NCI-H510A (cell line): ENCODE results near the gene SPOCK2.
"Not testable (repeated sequence)": the region's sequence is repeated elsewhere in the genome, so short reads cannot be mapped to it uniquely, and the experiment has no call there.

Experiments used
- DNase-seq: peaks from one replicate; lab custom pipeline; 2025; lab: John Stamatoyannopoulos, UW

The SPOCK2 gene

GRCh38 chr10:72108004-72108370 lies 19.6 kb upstream of the SPOCK2 start:
- DNase-seq: not testable (repeated sequence)

- no peak for DNase-seq
Measured at GRCh38 chr10:72107325-72108003, 19.1 kb upstream of the SPOCK2 start.

DNA sequence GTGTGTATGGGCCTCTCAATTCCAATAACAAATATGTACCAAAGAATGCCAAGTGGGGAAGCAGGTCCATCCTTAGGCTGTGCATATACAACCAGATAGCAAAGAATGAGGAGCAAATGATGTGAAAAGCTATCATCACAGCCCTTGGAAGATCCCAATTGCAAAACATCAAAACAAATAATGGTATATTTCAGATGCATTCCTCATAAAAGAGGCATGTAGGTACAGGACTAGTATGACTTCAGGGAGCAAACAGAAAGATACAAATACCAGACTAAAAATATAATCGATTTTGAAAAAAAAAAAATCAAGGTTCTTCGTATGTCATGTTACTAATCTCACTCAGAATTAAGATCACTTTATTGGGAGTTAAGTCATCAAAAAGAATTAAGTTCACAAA lies 18.5 kb upstream of the SPOCK2 start:
- no peak for DNase-seq

DNA sequence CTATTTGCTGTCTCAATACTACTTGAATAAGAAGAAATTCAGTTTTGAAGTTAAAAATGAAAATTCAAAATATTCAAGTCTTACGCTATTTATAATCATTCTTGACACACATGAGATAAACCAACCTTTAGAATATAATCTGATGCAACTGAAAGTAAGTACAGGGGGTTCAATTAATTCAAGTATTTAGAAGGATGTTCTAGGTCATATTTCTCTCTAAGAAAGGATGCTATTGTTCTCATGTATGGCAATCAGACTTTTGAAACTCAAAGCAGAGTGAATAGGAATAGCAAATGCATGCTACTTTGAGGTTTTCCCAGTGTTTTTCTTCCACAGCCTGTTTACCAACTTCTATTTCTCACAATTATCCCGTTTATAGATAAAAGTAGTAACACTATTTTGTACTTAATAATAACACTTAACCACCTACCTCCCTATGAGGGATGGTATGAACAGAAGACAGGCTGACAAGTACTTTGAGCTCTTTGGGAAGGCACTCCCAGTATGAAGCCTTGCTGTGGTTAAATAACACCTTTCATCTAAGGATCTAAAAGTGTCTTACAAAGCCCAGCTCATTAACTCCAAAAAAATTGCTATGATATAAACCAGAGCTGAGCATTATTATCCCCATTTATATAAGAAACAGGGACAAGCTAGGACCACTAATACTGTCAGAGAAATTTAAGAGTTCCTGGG lies 18.0 kb upstream of the SPOCK2 start:
- DNase-seq: no peak

DNA sequence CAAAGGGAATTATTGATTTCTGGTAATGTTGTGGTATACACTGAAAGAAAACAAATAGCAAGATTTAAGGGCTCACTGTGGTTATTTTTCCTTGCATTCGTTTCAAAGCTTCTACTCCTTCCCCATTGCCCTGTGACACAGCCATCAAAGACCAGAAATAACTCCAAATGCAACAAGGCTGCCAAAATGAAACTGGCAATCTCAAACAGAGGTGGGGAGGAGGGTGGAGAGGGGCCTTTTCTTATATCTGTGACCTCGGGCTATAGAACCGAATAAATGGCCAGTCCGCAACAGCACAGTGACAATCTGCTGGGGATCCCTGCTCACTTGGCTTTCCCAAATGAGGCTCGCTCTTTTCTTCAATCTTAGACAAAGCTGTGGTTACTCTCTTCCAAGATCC lies 17.4 kb upstream of the SPOCK2 start:
- no peak for DNase-seq

DNA sequence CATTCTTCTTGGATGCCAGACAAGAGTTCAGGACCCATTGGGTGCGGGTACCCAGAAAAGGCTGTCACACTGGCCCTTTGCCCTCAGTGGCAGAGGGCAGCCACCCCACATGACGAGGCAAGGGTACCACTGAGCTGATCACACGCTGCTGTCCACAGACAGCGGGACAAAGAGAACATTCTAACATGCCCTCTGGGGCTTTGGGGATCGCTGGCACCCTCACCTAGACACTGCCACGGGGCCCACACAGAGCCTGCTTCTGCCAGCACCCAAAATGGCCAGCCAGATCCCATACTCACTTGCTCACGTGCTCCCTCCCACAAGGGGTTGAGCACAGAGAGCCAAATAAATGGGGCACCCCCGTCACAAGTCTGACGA lies 16.7 kb upstream of the SPOCK2 start:
- no peak for DNase-seq

GRCh38 chr10:72104472-72105097 lies 16.2 kb upstream of the SPOCK2 start:
- DNase-seq: no peak

- no peak for DNase-seq
Measured at GRCh38 chr10:72099600-72099921, 11.2 kb upstream of the SPOCK2 start.

DNA sequence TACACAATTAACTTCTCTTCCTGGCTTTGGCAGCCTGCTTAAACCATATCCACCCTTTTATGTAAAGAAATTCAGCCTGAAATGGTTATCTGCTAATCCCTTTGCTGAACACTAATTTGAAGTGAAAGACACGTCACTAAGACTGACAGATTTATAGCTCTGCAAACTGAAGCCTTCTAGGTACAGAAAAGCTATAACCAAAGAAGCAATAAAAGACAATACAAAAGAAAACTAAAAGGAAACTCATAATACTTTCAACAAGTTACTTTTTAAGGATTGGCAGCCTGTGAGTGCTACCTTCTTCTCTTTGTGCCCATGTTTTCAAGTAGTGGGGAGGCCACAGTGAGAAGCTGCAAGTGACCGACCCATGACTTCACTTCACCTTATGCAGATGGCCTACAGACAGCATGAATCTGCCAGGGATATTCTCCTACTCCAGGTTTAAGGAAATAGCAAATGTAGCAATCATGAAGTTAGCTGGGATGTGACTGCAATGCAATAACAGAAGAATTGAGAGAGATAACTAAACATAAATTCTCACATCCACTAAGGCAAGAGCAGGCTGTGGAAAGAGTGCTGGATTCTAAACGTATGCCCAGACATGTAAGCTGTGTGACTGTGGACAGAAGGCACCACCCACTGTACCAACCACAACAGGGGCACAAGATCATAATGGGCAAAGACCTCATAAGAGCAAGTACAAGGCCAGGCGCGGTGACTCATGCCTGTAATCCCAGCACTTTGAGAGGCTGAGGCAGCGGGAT lies 10.7 kb upstream of the SPOCK2 start:
- DNase-seq: no peak

DNA sequence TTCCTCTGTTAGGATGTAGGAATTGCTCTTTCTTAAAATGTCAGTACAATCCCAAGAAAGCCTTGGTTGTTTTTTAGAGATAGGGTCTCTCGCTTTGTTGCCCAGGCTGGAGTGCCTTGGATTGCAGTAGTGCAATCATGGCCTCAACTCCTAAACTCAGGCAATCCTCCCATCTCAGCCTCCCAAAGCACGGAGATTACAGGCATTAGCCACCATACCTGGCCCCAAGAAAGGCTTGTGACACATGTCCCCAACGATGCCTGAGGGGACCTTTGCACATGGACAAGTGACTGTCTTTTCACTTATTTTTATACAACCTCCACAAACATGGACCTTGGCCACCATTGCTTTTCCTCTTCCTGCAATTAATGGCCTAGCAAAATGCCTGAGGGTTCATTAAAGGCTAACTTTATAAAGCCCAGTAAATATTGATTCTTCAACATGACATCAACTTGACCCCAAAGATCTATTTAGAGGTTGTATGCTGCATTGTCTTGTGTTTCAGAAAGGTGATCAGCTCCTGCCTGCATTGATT lies 10.0 kb upstream of the SPOCK2 start:
- no peak for DNase-seq

DNA sequence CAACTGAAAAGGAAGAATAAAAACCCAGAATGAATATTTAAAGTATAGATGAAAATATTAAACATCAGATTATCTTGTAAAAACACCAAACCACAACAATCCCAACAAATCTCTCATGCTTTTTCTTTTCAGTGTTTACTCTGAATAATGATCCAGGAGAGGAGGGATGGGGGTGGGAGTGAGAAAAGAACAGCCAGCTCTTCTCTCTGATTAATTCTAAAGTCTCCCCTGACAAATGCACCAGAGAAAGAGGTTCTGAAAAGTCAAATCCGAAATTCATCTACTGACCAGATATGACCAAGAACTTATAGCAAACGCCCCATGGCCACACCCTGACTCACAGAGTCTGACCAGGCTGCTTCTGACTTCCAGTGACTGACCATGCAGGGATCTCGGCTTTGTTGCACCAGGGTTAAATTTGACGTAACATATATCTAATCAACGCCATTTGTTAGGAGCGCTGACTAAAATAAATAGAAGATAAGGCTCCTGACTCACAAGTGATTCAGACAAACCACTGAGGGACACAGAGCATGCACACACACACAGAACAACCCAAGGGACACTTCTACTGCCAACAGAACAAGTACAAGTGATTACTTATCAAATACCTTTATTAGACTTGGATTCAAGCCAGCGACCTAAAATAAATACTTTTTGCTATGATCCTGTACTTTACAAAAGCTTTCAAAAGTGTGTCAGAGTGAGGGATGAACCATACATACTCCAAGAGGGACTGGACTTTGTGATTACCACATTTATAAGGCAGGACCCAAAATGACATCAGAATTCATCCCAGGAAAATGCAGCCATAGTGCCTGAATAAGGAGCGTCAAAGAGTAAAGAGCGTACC lies 9.3 kb upstream of the SPOCK2 start:
- no peak for DNase-seq

- no peak for DNase-seq
Measured at GRCh38 chr10:72096115-72097000, 8.0 kb upstream of the SPOCK2 start.

DNA sequence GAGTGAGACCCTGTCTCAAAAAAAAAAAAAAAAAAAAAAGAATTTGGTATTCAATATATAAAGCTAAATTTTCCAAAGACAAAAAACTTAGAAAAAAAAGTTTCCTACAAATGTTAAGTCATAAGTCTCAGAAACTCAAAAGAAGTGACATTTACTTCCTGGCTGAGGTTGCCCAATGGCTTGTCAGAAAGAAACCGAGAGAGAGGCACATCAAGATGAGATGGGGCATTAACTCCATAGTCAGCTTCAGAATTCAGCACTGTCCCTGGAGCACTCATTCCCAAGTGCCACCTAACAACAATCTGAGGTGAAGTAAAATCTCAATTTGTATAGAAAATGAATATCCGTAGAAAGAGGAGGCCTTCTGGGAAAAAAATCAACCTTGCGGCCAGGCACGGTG lies 6.8 kb upstream of the SPOCK2 start:
- no peak for DNase-seq

DNA sequence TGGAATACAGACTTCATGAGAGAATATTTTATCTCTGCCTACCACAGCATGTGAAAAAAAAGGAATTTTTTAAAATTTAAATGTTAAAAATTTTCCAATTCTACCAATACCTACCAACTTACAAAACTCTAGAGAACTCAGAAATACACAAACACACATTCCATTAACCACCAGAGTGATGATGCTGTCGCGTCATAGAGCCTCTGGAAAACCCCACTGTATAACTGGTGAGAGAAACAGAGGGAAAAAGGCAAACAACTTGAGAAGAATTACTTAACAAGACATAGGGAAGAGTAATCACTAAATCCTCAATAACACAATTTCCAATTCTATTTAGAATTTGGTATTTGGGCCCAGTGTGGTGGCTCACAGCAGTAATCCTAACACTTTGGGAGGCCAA lies 6.2 kb upstream of the SPOCK2 start:
- no peak for DNase-seq

- DNase-seq: no peak
Measured at GRCh38 chr10:72093450-72093849, 5.1 kb upstream of the SPOCK2 start.

DNA sequence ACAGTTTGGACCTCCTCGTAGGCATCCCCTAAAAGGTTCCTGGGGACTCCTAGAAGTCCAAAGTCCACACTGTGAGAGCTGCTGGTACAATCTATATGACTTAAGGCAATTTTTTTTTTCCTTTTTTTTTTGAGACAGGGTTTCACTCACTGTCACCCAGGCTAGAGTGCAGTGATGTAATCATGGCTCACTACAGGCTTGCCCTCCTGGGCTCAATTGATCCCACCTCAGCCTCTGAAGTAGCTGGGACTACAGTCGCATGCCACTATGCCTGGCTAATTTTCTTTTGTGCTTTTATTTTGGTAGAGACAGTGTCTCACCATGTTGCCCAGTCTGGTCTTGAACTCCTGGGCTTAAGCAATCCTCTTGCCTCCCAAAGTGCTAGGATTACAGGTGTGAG lies 4.6 kb upstream of the SPOCK2 start:
- no peak for DNase-seq

DNA sequence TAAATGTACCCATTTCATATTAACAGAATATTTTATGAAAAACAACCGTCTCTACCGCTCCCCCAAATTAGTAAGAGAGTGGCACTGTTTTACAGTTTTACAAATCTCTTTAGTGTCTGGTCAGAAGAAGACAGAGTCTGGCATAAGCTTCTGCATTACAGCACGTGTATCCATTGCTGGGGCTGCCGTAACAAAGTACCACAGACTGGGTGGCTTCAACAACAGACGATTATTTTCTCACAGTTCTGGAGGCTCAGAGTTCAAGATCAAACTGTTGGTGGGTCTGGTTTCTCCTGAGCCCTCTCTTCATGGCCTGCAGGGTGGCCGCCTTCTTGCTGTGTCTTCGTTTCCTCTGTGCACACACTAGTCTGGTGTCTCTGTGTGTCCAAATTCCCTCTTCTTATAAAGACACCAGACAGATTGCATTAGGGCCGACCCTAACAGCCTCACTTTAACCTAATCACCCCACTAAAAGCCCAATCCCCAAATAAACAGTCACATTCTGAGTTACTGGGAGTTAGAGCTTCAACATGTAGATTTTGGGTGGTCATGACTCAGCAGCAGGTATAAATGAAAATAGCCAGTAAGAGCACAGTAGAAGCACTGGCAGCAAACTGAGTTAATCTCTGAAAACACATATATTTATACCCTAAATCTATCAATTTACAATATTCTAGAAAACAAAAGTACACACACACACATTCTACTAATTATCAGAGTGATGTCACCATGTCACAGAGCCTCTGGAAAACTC lies 4.0 kb upstream of the SPOCK2 start:
- DNase-seq: no peak

DNA sequence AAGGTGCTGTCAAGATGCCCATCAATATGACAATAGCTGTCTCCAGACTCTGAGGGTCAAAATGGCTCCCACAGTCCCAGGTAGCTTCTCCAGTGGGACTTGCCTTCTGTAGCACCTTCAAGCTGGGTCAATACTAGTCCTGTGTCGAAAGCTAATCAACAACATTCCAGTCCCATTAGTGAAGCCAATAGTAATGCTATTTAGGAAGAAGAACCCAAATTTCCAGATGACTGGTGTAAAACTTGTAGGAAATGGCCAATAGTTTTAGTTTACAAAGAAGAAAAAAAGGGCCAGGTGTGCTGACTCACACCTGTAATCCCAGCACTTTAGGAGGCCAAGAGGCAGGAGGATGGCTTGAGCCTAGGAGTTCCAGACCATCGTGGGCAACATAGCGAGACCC lies 2.0 kb upstream of the SPOCK2 start:
- DNase-seq: no peak

DNA sequence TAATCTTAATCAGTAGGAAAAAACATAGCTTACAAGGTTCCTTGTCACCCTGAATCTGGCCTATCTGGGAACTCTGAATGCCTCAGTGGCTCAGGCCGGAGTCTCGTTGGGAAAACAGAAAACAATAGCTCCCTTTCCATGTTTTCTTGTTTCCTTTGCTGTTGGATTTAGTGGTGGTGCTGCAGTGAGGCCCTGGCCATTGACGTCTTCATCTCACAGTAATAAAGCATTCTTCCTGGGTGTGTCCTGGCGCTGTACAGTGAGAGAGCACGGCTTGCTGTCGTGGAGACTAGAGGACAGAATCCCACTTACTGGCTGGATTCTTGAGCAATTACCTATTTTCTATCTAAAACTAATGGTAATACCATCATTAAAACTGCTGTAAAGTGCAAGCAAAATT lies 1.3 kb upstream of the SPOCK2 start:
- no peak for DNase-seq
